GM12892 (cell line): Measurements from ENCODE around the gene IL19.

Experiments
- DNase-seq: peaks from one replicate; pipeline ENCODE4 v3.0.0; 2011; ENCODE audit not compliant: insufficient read length
- FAIRE-seq: peaks from 2 replicates; lab custom pipeline; 2011; peaks lifted over from hg19 to GRCh38; lab: Jason Lieb, UNC
- POLR2A ChIP-seq: IDR thresholded peaks from 2 replicates; pipeline ENCODE4 v1.6.1; 2011; ENCODE audit warnings: low read depth, low read length, control low read depth
- POLR2AphosphoS5 ChIP-seq: IDR thresholded peaks from 2 replicates; pipeline ENCODE4 v1.6.1; 2011; ENCODE audit warnings: low read depth, low read length, control low read depth
- TAF1 ChIP-seq: IDR thresholded peaks from 2 replicates; pipeline ENCODE4 v1.6.1; 2011; ENCODE audit warnings: low read depth, mild to moderate bottlenecking, control low read depth, low read length, borderline replicate concordance

The IL19 gene

GRCh38 chr1:206860165-206860564, 89.6 kb downstream of the IL19 start:
- TF ChIP-seq POLR2AphosphoS5 (no peak), POLR2A (no peak), TAF1 (no peak)
- no peak for DNase-seq
- FAIRE-seq = no peak

- FAIRE-seq (no peak), DNase-seq (no peak)
- no peak for TF ChIP-seq POLR2AphosphoS5
- no peak for TF ChIP-seq POLR2A
- TF ChIP-seq TAF1 = no peak
These were observed 92.7 kb downstream of the IL19 start for GRCh38 chr1:206863266-206863665.

GRCh38 chr1:206864939-206865671, 94.5 kb downstream of the IL19 start, which contains the start of gene IL20:
IL20 (plus strand) TSS chr1:206865623; CDS start chr1:206865853, 230 bp downstream.
- DNase-seq = no peak
- TF ChIP-seq POLR2A = no peak
- TF ChIP-seq POLR2AphosphoS5 = no peak
- no peak for TF ChIP-seq TAF1
- peak; percentile 67 for FAIRE-seq

DNA sequence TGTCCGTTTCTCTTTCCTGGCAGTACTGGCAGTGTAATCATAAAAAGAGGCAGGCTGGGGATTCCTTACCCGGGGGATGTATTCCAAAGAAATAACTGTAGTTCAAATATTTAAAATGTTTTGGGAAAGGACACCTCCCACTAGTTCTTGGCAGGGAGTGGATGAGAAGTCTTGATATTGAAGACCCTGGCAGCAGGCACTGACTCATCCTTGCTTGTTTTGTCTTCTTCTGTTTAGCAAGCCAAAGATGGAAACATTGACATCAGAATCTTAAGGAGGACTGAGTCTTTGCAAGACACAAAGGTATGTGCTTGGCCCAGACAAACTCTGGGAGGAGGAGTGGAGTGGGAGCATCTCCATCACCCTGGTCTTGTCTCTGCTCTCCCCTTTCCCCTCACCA, 95.5 kb downstream of the IL19 start:
- DNase-seq (no peak), FAIRE-seq (no peak)
- TF ChIP-seq POLR2A (no peak), POLR2AphosphoS5 (no peak), TAF1 (no peak)

- no peak for TF ChIP-seq POLR2A
- DNase-seq = no peak
- no peak for FAIRE-seq
These were observed 96.7 kb downstream of the IL19 start for GRCh38 chr1:206867239-206867638.

DNA sequence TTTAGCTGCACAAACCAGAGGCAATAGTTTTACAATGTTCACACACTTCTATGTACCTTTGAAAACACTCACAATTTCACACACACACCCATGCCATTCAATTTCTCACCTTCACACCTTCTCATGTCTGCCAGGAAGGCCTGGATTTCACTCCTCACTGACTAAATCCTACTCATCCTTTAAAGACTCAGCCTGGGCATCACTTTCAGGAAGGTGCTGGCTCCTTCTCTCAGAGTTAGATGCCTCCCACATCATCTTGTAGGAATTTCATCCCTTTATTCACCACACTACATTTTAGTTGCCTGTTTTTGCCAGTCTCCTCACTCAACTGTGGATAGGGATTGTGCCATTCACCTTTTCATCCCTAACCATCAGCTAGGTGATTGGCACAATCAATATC, 97.1 kb downstream of the IL19 start:
- DNase-seq (no peak), FAIRE-seq (no peak)
- TF ChIP-seq POLR2A = no peak
- no peak for TF ChIP-seq TAF1
- TF ChIP-seq POLR2AphosphoS5 = no peak

GRCh38 chr1:206868264-206868663, 97.7 kb downstream of the IL19 start:
- FAIRE-seq (no peak), DNase-seq (no peak)
- TF ChIP-seq POLR2AphosphoS5 = no peak
- no peak for TF ChIP-seq TAF1
- TF ChIP-seq POLR2A = no peak

GRCh38 chr1:206872139-206872538, 101.6 kb downstream of the IL19 start:
- DNase-seq (no peak), FAIRE-seq (no peak)
- TF ChIP-seq POLR2AphosphoS5 (no peak), TAF1 (no peak), POLR2A (no peak)

DNA sequence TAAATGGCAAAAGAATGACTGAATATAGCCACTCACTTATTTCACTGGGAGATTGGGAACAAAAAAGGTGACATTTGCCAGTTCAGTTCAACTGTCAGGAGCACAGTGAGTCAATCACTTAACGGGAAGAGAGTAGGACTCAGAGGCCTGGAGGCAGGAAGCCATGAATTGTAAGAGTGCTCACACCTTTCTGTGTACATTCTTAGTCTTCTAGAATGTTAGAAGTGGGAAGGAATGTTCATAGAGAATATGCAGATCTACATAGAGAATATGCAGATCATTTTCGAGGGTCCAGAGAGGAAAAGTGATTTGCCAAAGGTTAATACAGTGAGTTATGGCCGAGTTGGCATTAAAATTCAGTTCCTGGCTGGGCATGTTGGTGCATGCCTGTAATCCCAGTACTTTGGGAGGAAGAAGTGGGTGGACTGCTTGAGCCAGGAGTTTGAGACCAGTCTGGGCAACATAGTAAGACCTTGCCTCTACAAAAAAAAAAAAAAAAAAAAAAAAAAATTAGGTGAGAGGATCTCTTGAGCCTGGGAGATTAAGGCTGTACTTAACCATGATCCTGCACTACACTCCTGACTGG, 103.1 kb downstream of the IL19 start:
- TF ChIP-seq TAF1 = no peak
- no peak for TF ChIP-seq POLR2AphosphoS5
- TF ChIP-seq POLR2A = no peak
- FAIRE-seq (no peak), DNase-seq (no peak)

- DNase-seq (no peak), FAIRE-seq (no peak)
- TF ChIP-seq POLR2A = no peak
- TF ChIP-seq TAF1 = no peak
- TF ChIP-seq POLR2AphosphoS5 = no peak
These were observed 105.3 kb downstream of the IL19 start for GRCh38 chr1:206875752-206876377.

GRCh38 chr1:206878456-206878855, 107.9 kb downstream of the IL19 start:
- FAIRE-seq = no peak
- TF ChIP-seq TAF1 (no peak), POLR2AphosphoS5 (no peak)
- no peak for DNase-seq

GRCh38 chr1:206880314-206880713, 109.7 kb downstream of the IL19 start:
- FAIRE-seq = no peak
- TF ChIP-seq TAF1 (no peak), POLR2AphosphoS5 (no peak), POLR2A (no peak)
- no peak for DNase-seq
